Tibial nerve (tissue), 3 donors: Measurements from ENCODE around the gene COL4A6.

ENCODE experiments used
- POLR2A ChIP-seq, 2 donors: fragments of 450-650 bp; IDR thresholded peaks; one replicate each; pipeline ENCODE4 v1.6.1; 2017; ENCODE audit warnings: antibody characterized with exemption in 2 of 2, mild to moderate bottlenecking in 2 of 2, moderate library complexity in 2 of 2
- TF ChIP-seq, protein P1 (sequence below), 5 experiments: fragments of 200-600 bp in 3 of 5; fragments of 450-650 bp in 2 of 5; sonication (generic) in 3 of 5; IDR thresholded peaks; one replicate each; pipeline ENCODE4 v1.5.1; 2016 to 2019; ENCODE audit warnings: antibody characterized with exemption in 5 of 5, mild to moderate bottlenecking in 3 of 5, moderate library complexity in 2 of 5

DNA sequence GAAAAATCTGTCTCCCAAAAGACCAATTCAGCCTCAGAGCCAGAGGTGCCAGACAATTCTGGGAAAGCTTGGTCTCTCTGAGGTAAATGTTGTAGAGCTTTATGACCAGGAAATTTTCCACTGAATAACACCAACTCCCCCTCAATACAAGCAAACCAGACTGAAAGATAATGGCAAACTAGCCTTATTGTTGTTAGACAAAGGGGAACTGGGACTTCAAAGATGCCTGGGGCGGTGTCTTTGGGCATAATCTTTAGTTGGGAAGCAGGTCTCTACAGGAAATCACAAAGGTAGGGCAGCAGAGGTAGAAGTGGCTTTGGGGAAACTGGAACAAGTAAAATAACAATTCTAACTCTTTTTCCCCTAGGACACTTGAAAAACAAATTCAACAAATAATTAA, 12.0 kb downstream of the COL4A6 start:
- TF ChIP-seq, protein P1, sequence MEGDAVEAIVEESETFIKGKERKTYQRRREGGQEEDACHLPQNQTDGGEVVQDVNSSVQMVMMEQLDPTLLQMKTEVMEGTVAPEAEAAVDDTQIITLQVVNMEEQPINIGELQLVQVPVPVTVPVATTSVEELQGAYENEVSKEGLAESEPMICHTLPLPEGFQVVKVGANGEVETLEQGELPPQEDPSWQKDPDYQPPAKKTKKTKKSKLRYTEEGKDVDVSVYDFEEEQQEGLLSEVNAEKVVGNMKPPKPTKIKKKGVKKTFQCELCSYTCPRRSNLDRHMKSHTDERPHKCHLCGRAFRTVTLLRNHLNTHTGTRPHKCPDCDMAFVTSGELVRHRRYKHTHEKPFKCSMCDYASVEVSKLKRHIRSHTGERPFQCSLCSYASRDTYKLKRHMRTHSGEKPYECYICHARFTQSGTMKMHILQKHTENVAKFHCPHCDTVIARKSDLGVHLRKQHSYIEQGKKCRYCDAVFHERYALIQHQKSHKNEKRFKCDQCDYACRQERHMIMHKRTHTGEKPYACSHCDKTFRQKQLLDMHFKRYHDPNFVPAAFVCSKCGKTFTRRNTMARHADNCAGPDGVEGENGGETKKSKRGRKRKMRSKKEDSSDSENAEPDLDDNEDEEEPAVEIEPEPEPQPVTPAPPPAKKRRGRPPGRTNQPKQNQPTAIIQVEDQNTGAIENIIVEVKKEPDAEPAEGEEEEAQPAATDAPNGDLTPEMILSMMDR (IDR thresholded peaks at IDR 0.05) = no peak
- TF ChIP-seq POLR2A (IDR thresholded peaks at IDR 0.05) = no peak
